Natural killer cell treated with Interleukin-12 subunit alpha and Interleukin-12 subunit beta and Interleukin-15 and Interleukin-18, amount 100 ng/mL, for 72 hours (primary cell): ENCODE data around the gene DBF4. TPM values are rescaled to one million over a fixed set of nuclear protein-coding genes. Genes with fewer than 3 reads are reported as not detected.
A peak's percentile ranks its signal among the peaks of the same experiment; 100 is the strongest.
"Not testable (repeated sequence)": the region's sequence is repeated elsewhere in the genome, so short reads cannot be mapped to it uniquely, and the experiment has no call there.

Experiments used
- ATAC-seq, 2 donors: fragments of 150-1000 bp; cut with Tn5 transposase in 1 of 2; sonication (Bioruptor Pico), chemical (Tn5 transposase) in 1 of 2; 2 replicates each; pipeline ENCODE4 v1.10.0; 2021
- DNase-seq: peaks from one replicate; pipeline ENCODE4 v3.0.0; 2022; ENCODE audit warnings: low spot score
- H3K27ac Mint-ChIP-seq, 2 donors: 1 replicate in 1 of 2; 2 replicates in 1 of 2; pipeline ENCODE4 v1.8.0; 2022; ENCODE audit warnings: mixed read lengths in 2 of 2, mild to moderate bottlenecking in 1 of 2, moderate library complexity in 1 of 2
- H3K27me3 Mint-ChIP-seq, 2 donors: 1 replicate in 1 of 2; 2 replicates in 1 of 2; pipeline ENCODE4 v1.8.0; 2022; ENCODE audit warnings: mixed read lengths in 2 of 2
- H3K36me3 Mint-ChIP-seq: one replicate; pipeline ENCODE4 v1.8.0; 2022; ENCODE audit warnings: mixed read lengths
- H3K4me1 Mint-ChIP-seq, 2 donors: 1 replicate in 1 of 2; 2 replicates in 1 of 2; pipeline ENCODE4 v1.8.0; 2022; ENCODE audit warnings: low read depth in 2 of 2, mixed read lengths in 2 of 2, mild to moderate bottlenecking in 1 of 2
- H3K4me3 Mint-ChIP-seq: one replicate; pipeline ENCODE4 v1.8.0; 2022; ENCODE audit warnings: mixed read lengths
- H3K9me3 Mint-ChIP-seq: 2 replicates; pipeline ENCODE4 v1.8.0; 2022; ENCODE audit warnings: mixed read lengths
- total RNA-seq, 2 donors: library from RNA; stranded (reverse); gene quantifications; one replicate each; pipeline ENCODE4 v1.2.3, GENCODE V29; 2022

DBF4 gene
- total RNA-seq, 2 donors from 2014 or later = 40.6 to 64.2 TPM

DNA sequence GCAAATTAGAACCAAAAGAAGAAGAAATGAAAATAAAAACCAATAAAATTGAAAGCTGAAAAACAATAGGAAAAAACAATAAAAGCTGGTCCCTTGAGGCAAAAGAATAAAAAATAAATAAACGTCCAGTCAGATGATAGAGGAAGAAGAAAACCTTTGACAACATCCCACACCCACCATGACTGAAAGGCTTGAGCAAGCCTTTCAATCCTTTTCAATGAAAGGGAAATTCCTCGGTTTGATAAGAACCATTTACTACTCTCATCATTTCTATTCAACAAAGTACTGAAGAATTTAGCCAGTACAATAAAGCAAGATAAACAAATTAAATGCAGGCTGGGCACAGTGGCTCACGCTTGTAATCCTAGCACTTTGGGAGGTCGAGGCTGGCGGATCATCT lies 3.9 kb upstream of the DBF4 start:
- H3K36me3 Mint-ChIP-seq = peaks cover 17% of the 10 kb centered on the region
- no peak for DNase-seq
- no peak for ATAC-seq
- no peak overlapping the region for H3K4me3 Mint-ChIP-seq
- no peak overlapping the region for H3K27ac Mint-ChIP-seq
- no peaks in the 10 kb centered on the region for H3K27me3 Mint-ChIP-seq
- peaks cover 26 to 32% of the 10 kb centered on the region in 2 donors for H3K4me1 Mint-ChIP-seq
- H3K9me3 Mint-ChIP-seq = no peaks in the 10 kb centered on the region

DNA sequence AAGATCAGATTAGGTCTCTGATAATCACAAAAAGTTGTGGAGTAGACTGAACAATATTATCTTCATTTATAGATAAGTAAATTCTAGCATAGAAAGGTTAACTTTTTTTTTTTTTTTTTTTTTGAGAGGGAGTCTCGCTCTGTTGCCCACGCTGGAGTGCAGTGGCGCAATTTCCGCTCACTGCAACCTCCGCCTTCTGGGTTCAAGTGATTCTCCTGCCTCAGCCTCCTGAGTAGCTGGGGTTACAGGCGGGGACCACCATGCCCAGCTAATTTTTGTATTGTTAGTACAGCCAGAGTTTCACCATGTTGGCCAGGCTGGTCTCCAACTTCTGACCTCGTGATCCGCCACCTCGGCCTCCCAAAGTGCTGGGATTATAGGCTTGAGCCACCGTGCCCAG lies 3.0 kb upstream of the DBF4 start:
- H3K9me3 Mint-ChIP-seq, DNase-seq, ATAC-seq, H3K27me3 Mint-ChIP-seq: not testable (repeated sequence)
- Mint-ChIP-seq H3K4me3 (peak overlapping the region; percentile 84), H3K4me1 (peaks cover 27 to 35% of the 10 kb centered on the region in 2 donors), H3K36me3 (peaks cover 13% of the 10 kb centered on the region), H3K27ac (peak overlapping the region; percentile 67 to 95)

DNA sequence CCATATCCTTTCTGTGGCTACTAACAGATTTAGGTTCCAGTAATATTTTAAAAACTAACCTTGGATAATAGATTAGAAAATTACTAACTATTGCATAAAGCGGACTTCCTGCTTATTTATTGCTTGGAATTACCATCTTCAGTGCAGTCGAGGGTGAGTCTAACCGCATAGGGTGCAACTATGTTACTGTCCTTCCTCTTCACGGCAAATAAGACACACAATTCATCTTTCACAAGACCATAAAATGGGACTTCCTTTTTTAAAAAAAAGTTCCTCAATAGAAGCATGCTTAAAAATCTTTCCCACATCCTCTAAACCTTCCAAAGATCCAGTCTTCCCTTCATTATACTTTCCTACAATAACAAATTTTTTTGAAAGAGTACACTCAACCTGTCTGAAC lies 2.2 kb upstream of the DBF4 start:
- Mint-ChIP-seq H3K9me3 (no peaks in the 10 kb centered on the region), H3K4me3 (peak overlapping the region; percentile 84), H3K4me1 (peaks cover 29 to 38% of the 10 kb centered on the region in 2 donors), H3K36me3 (peaks cover 13% of the 10 kb centered on the region), H3K27ac (peak overlapping the region; percentile 67 to 95), H3K27me3 (no peaks in the 10 kb centered on the region)
- DNase-seq (no peak), ATAC-seq (no peak)

DNA sequence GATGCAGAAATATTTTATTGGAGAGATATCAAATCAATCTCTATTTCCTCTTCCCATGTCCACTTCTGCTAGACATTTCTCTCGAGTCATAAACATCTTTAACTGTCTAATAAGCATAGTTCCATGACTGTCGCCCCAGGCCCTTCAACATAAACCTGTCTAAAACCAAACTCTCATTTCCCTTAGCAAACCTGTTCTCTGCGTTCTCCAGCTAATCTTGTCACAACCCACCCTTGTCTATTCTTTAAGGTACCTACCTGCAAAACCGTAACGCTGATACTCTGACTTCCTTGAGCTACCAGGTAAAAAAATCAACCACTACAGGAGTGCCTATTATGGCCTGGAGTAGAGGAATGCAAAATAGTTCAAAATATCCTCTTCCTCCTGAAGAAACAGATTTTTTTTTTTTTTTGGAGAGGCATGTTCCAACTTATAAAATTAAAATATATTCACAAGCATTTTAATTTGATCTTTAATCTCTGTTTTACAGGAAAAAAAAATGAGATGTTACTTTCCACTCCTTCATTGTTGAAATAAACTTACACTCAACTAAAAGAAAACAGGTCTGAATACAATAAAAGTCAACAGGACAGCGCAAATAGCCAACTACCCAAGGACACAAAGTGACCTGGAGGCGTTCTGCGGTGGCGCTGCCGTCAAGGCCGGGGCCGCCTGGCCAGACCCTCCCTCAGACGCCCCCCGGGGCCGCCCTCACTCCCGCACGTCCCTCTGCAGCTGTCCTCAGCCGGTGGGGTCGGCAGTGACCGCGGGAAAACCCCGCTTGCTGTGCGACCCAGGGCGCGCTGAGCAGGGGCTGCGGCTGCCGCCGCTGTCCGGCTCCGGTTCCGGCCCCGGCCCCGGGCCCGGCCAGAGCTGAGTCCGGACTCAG lies 898 bp upstream of the DBF4 start:
- peak; percentile 62 for DNase-seq
- peaks cover 29 to 38% of the 10 kb centered on the region in 2 donors for H3K4me1 Mint-ChIP-seq

DNA sequence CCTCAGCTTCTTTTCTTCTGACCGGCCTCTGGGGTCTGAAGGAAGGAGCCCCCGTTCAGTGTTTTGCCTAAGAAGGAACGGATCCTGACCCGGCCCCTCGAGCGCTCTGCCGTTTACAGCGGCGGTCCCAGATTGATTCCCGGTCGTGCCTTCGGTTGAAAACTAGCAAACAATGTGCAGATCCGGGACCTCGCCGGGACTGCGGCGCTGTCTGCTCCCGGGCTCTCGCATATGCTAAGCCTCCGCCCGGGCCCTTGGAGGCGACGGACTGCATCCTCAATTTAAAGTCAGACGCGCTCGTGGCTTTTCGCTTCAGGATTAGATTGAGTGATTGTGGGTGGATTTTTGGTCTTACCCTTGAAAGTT lies 559 bp downstream of the DBF4 start:
- Mint-ChIP-seq H3K27me3 (no peaks in the 10 kb centered on the region), H3K9me3 (no peaks in the 10 kb centered on the region), H3K27ac (peak overlapping the region; percentile 95 to 97), H3K36me3 (peaks cover 13% of the 10 kb centered on the region), H3K4me1 (peaks cover 29 to 41% of the 10 kb centered on the region in 2 donors), H3K4me3 (peak overlapping the region; percentile 84)
- peak in 1 of 2 donors; percentile 31 for ATAC-seq
- peak; percentile 62 for DNase-seq

More for the DNA sequence above, 898 bp upstream of the DBF4 start:
- H3K27me3 Mint-ChIP-seq = no peaks in the 10 kb centered on the region
- peaks cover 13% of the 10 kb centered on the region for H3K36me3 Mint-ChIP-seq
- no peaks in the 10 kb centered on the region for H3K9me3 Mint-ChIP-seq
- peak overlapping the region; percentile 95 to 97 for H3K27ac Mint-ChIP-seq
- H3K4me3 Mint-ChIP-seq = peak overlapping the region; percentile 84
- ATAC-seq = peak; percentile 17 to 36

DNA sequence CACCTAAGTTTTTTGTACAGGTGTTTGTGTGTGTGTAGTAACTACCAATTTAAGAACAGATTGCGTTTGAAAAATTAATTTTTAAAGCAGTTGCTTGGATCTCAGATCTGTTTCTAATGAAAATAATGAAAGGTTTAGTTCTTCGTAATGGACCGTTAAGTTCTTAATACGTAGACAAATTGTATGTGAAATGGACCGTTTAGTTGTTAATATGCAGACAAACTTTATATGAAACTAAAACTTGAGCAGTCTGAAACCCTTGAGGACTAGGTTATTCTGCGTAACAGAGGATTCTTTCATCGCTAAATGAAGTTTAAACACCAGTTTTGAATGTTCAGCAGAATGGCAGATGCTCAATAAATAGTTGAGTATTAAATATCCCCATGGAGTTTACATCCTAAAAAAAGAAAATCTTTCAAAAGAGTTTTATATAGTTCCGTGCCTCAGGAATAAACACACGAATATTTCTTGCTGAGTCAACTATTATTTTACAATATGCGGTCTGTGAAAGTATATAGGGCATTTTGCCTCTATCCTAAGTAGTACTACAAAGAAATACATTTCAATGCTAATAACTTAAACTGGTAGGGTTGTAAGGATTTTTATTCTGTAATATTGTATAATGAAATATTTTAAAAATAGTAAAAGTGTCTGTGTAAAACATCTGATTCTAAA lies 1.2 kb downstream of the DBF4 start:
- peak overlapping the region; percentile 95 to 97 for H3K27ac Mint-ChIP-seq
- H3K9me3 Mint-ChIP-seq = no peaks in the 10 kb centered on the region
- H3K4me1 Mint-ChIP-seq = peaks cover 23 to 40% of the 10 kb centered on the region in 2 donors
- ATAC-seq = no peak
- H3K36me3 Mint-ChIP-seq = peaks cover 12% of the 10 kb centered on the region
- H3K27me3 Mint-ChIP-seq = no peaks in the 10 kb centered on the region
- peak overlapping the region; percentile 84 for H3K4me3 Mint-ChIP-seq
- no peak for DNase-seq

DNA sequence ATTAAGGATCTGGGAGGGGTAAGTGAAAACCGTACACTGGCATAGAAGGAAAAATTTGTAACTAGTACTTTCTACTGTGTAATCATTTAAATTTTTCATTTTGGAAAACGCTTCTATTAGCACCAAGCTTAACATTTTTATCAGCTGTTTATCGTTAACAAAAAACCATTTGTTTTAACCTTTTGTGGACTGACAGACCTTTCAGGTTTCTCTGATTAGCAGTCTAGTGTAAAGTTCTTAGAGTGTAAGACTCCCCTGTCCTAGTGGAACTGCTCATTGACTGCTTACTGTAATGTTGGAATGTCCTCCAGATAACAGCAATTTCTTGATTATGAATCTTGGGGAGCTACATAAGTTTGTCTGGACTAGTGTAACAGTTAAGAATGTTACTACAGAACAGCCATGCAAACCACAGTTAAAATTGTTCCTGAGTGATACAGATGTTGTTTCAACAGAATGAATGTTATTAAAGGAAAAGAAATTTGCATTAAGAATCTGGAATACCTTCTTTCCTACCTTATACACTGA lies 2.0 kb downstream of the DBF4 start:
- Mint-ChIP-seq H3K27ac (no peak overlapping the region), H3K4me3 (peak overlapping the region; percentile 84), H3K27me3 (no peaks in the 10 kb centered on the region), H3K36me3 (peaks cover 6% of the 10 kb centered on the region), H3K9me3 (no peaks in the 10 kb centered on the region), H3K4me1 (peaks cover 20 to 34% of the 10 kb centered on the region in 2 donors)
- DNase-seq (no peak), ATAC-seq (no peak)

DNA sequence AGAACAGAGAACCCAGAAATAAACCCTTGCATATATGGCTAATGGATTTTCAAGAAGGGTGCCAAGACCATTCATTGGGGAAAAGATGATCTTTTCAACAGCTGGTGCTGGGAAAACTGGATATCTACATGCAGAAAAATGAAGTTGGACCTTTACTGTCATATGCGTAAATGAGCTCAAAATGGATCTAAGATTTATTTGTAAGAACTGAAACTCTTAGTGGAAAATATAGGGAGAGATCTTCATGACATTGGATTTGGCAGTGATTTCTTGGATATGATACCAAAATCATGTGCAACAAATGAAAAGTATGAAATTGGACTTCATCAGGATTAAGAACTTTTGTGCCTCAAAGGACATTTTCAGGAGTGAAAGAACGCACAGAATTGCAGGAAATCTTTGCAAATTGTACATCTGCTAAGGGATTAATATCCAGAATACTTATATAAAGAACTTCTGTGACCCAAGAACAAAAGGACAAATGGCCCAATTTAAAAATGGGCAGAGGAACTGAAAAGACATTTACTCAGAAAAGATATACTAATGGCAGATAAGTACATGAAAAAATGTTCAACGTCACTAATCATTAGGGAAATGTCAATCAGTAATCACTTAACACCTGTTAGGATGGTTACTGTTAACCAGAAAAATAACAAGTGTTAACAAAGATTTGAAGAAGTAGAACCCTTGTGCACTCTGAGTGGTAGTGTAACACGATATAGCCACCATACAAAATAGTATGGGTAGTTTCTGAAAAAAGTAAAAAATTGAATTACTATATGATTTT lies 6.1 kb downstream of the DBF4 start:
- DNase-seq (no peak), ATAC-seq (no peak)
- H3K9me3 Mint-ChIP-seq = no peaks in the 10 kb centered on the region
- no peaks in the 10 kb centered on the region for H3K27me3 Mint-ChIP-seq
- H3K4me3 Mint-ChIP-seq = no peak overlapping the region
- peaks cover 5 to 14% of the 10 kb centered on the region in 2 donors for H3K4me1 Mint-ChIP-seq
- H3K36me3 Mint-ChIP-seq = peaks cover 12% of the 10 kb centered on the region
- no peak overlapping the region for H3K27ac Mint-ChIP-seq

DNA sequence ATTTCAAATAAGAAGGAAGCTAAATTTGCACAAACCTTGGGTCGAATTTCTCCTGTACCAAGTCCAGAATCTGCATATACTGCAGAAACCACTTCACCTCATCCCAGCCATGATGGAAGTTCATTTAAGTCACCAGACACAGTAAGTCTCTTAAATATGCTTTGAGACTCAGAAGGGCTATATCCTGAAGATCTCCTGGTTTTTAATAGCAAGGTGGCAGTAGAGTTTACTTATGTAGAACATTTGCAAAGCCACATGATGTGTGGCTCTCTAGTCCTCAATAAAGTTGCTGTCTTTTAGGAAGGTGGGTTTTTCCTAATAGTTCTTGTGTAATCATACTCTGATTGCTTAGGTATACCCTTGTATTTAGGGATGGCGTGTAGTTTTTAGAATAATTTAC lies 8.7 kb downstream of the DBF4 start:
- no peak overlapping the region for H3K4me3 Mint-ChIP-seq
- no peaks in the 10 kb centered on the region for H3K27me3 Mint-ChIP-seq
- peaks cover 3 to 8% of the 10 kb centered on the region in 2 donors for H3K4me1 Mint-ChIP-seq
- ATAC-seq (no peak), DNase-seq (no peak)
- H3K9me3 Mint-ChIP-seq = no peaks in the 10 kb centered on the region
- H3K27ac Mint-ChIP-seq = no peak overlapping the region
- H3K36me3 Mint-ChIP-seq = peaks cover 20% of the 10 kb centered on the region

DNA sequence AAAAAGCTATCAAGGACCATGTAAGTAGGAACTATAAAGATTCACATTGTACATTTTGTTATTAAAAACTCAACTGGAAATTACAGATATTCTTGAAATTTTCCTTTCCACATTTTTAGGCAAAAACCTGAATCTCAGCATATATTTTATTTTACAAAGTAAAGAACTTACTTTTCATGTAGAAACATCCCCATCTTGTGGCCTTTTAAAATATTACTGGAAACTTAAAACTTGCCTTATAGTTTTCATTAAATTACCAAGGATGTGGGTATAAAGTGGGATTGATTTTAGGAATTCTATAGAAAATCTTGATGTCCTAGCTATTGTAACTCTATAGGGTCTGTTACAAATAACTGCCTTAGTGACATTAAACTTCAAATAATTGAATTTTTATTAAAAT lies 10.6 kb downstream of the DBF4 start:
- Mint-ChIP-seq H3K4me1 (peaks cover 3 to 4% of the 10 kb centered on the region in 2 donors), H3K27me3 (no peaks in the 10 kb centered on the region), H3K27ac (no peak overlapping the region), H3K4me3 (no peak overlapping the region), H3K36me3 (peaks cover 21% of the 10 kb centered on the region), H3K9me3 (no peaks in the 10 kb centered on the region)
- DNase-seq = no peak
- ATAC-seq = no peak

DNA sequence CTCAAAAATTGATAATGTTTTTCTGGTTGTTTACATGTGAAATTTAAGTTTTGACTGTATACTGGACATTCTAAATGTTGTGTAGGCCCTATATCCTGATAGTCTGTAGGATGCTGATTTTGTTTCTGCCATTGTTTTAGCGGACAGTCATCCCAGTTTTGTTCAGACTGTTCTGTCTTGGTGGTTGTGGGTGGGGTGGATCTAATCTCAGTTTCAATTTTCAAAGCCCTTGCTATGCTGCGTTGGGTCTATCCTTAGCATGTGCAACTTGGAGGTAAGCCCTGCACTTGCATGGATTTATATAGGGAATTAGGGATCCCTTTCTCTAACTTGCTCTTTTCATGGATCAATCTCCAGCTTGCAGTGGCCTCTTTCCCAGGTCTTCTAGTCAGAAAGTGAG lies 19.1 kb downstream of the DBF4 start:
- no peak for ATAC-seq
- Mint-ChIP-seq H3K9me3 (no peaks in the 10 kb centered on the region), H3K27ac (no peak overlapping the region), H3K4me1 (no peaks in the 10 kb centered on the region), H3K4me3 (no peak overlapping the region), H3K27me3 (no peaks in the 10 kb centered on the region), H3K36me3 (peaks cover 21% of the 10 kb centered on the region)
- DNase-seq = no peak

DNA sequence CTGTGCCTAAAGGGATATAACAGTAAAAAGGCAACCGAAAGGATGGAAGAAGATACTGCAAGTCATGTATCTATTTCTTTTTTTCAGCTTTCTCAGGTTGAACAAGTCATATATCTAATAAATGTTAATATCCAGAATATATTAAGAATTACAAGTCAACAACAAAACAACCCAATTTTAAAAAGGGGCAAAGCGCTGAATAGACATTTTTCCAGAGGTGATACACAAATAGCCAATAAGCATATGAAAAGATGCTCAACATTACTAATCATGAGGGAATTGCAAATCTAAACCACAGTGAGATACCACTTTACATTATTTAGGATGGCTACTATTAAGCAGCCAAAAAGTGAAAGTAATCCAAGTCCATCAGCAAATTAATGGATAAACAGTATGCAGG lies 23.0 kb downstream of the DBF4 start:
- H3K9me3 Mint-ChIP-seq = no peaks in the 10 kb centered on the region
- no peak for DNase-seq
- no peak overlapping the region for H3K27ac Mint-ChIP-seq
- peaks cover 13% of the 10 kb centered on the region for H3K36me3 Mint-ChIP-seq
- H3K4me1 Mint-ChIP-seq = no peaks in the 10 kb centered on the region
- no peaks in the 10 kb centered on the region for H3K27me3 Mint-ChIP-seq
- no peak for ATAC-seq
- H3K4me3 Mint-ChIP-seq = no peak overlapping the region

DNA sequence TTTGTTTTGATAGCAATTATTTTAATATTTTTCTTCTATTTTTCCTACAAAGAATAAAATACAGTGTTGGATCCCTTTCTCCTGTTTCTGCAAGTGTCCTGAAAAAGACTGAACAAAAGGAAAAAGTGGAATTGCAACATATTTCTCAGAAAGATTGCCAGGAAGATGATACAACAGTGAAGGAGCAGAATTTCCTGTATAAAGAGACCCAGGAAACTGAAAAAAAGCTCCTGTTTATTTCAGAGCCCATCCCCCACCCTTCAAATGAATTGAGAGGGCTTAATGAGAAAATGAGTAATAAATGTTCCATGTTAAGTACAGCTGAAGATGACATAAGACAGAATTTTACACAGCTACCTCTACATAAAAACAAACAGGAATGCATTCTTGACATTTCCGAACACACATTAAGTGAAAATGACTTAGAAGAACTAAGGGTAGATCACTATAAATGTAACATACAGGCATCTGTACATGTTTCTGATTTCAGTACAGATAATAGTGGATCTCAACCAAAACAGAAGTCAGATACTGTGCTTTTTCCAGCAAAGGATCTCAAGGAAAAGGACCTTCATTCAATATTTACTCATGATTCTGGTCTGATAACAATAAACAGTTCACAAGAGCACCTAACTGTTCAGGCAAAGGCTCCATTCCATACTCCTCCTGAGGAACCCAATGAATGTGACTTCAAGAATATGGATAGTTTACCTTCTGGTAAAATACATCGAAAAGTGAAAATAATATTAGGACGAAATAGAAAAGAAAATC lies 31.0 kb downstream of the DBF4 start:
- H3K9me3 Mint-ChIP-seq, H3K4me3 Mint-ChIP-seq, H3K27me3 Mint-ChIP-seq, DNase-seq, H3K4me1 Mint-ChIP-seq, H3K27ac Mint-ChIP-seq, ATAC-seq: not testable (repeated sequence)
- H3K36me3 Mint-ChIP-seq = peaks cover 10% of the 10 kb centered on the region
